ENCODE measurements around the gene TTC7B. TPM values are rescaled to one million over a fixed set of nuclear protein-coding genes. Genes with fewer than 3 reads are reported as not detected.
A peak's percentile ranks its signal among the peaks of the same experiment; 100 is the strongest.

Gene TTC7B
- polyA plus RNA-seq, 3 donors: 36.7 to 47.2 (median 42.3) TPM

GRCh38 chr14:90747909-90748308 is 68.3 kb downstream of the TTC7B start:
- DNase-seq: no peak

- no peak for DNase-seq
These were observed 72.4 kb downstream of the TTC7B start for GRCh38 chr14:90743826-90744225.

GRCh38 chr14:90743425-90743824 is 72.8 kb downstream of the TTC7B start:
- no peak for DNase-seq

GRCh38 chr14:90742729-90743128 is 73.5 kb downstream of the TTC7B start:
- DNase-seq: no peak

- DNase-seq: no peak
These were observed 74.0 kb downstream of the TTC7B start for GRCh38 chr14:90742252-90742651.

- no peak for DNase-seq
These were observed 74.6 kb downstream of the TTC7B start for GRCh38 chr14:90741682-90741946.

- DNase-seq: no peak
These were observed 75.1 kb downstream of the TTC7B start for GRCh38 chr14:90740946-90741681.

GRCh38 chr14:90740081-90740480 is 76.1 kb downstream of the TTC7B start:
- no peak for DNase-seq

- DNase-seq: no peak
These were observed 76.7 kb downstream of the TTC7B start for GRCh38 chr14:90739318-90740068.

- no peak for DNase-seq
These were observed 83.0 kb downstream of the TTC7B start for GRCh38 chr14:90733139-90733808.

GRCh38 chr14:90732718-90733117 is 83.5 kb downstream of the TTC7B start:
- no peak for DNase-seq

GRCh38 chr14:90732139-90732538 is 84.1 kb downstream of the TTC7B start:
- no peak for DNase-seq

- DNase-seq: no peak
These were observed 84.7 kb downstream of the TTC7B start for GRCh38 chr14:90731487-90731886.

- DNase-seq: no peak
These were observed 85.9 kb downstream of the TTC7B start for GRCh38 chr14:90730206-90730766.

GRCh38 chr14:90728951-90729350 is 87.3 kb downstream of the TTC7B start:
- no peak for DNase-seq

- DNase-seq: no peak
These were observed 89.1 kb downstream of the TTC7B start for GRCh38 chr14:90727082-90727481.

GRCh38 chr14:90726656-90727055 is 89.6 kb downstream of the TTC7B start:
- DNase-seq: peak; percentile 66

- no peak for DNase-seq
These were observed 91.4 kb downstream of the TTC7B start for GRCh38 chr14:90724866-90725265.

GRCh38 chr14:90722590-90722989 is 93.6 kb downstream of the TTC7B start:
- DNase-seq: no peak

- no peak for DNase-seq
These were observed 94.5 kb downstream of the TTC7B start for GRCh38 chr14:90721619-90722305.

- DNase-seq: no peak
These were observed 95.4 kb downstream of the TTC7B start for GRCh38 chr14:90720832-90721231.

GRCh38 chr14:90720336-90720735 is 95.9 kb downstream of the TTC7B start:
- DNase-seq: no peak
